HepG2 (cell line): ENCODE measurements around the gene PIP5KL1. TPM values are rescaled to one million over a fixed set of nuclear protein-coding genes. Genes with fewer than 3 reads are reported as not detected.

ENCODE experiments used
- ATAC-seq: fragments of 200-7000 bp; cut with Tn5 transposase; 3 replicates; pipeline ENCODE4 v1.9.1; 2020; ENCODE audit warnings: mild to moderate bottlenecking, moderate library complexity
- BruUV-seq: library from RNA; stranded (reverse); fragments of 400-500 nt; replicated peaks from 2 replicates; lab custom pipeline; 2021; lab: Mats Ljungman, UMichigan
- CTCF ChIA-PET: fragments of 300-600 bp; formaldehyde crosslinking; extraction: SDS; loops from one replicate; lab custom pipeline; 2021; ENCODE audit warnings: low total read pairs, inconsistent platforms, low intra/inter-chr PET ratio; lab: Yijun Ruan, JAX
- POLR2A ChIA-PET: fragments of 350-600 bp; sonication (Branson Sonifier 250); formaldehyde crosslinking; loops from one replicate; lab custom pipeline; 2020; ENCODE audit warnings: antibody characterized with exemption, inconsistent platforms; lab: Yijun Ruan, JAX
- DNase-seq: peaks from one replicate; pipeline ENCODE4 v3.0.0-alpha.2; 2015; ENCODE audit warnings: low spot score
- FAIRE-seq: peaks from 3 replicates; lab custom pipeline; 2011; peaks lifted over from hg19 to GRCh38; lab: Jason Lieb, UNC
- H2AFZ ChIP-seq: one replicate; pipeline ENCODE4 v1.6.1; 2011; ENCODE audit warnings: low read length, inconsistent platforms
- H3K27ac ChIP-seq: fragments of 300-600 bp; 3 replicates; pipeline ENCODE4 v1.8.0; 2011; ENCODE audit warnings: mixed run types, mild to moderate bottlenecking, mixed read lengths, low read length, inconsistent platforms; ENCODE audit not compliant: insufficient read depth; ENCODE audit errors: extremely low read length
- H3K27me3 ChIP-seq, 2 experiments: fragments of 200-600 bp in 1 of 2; 2 replicates in 1 of 2; 3 replicates in 1 of 2; pipeline versions ENCODE4 v1.6.0 to v1.8.0; 2011; ENCODE audit warnings: low read length in 2 of 2, mild to moderate bottlenecking in 2 of 2, moderate library complexity in 2 of 2, inconsistent platforms in 1 of 2; ENCODE audit not compliant: insufficient read depth in 2 of 2, control insufficient read depth in 1 of 2
- H3K36me3 ChIP-seq, 2 experiments: fragments of 200-600 bp in 1 of 2; replicated peaks in 1 of 2; 2 replicates in 1 of 2; 3 replicates in 1 of 2; pipeline versions ENCODE4 v1.5.1 to v1.8.0; 2011; ENCODE audit warnings: low read length in 2 of 2, inconsistent platforms in 1 of 2; ENCODE audit not compliant: insufficient read depth in 2 of 2, control insufficient read depth in 1 of 2
- H3K4me1 ChIP-seq: 2 replicates; pipeline ENCODE4 v1.5.1; 2012; ENCODE audit warnings: low read length, inconsistent platforms; ENCODE audit not compliant: insufficient read depth
- H3K4me2 ChIP-seq: 2 replicates; pipeline ENCODE4 v1.6.0; 2011; ENCODE audit warnings: low read depth, low read length, inconsistent platforms
- H3K4me3 ChIP-seq, 3 experiments: fragments of 200-600 bp in 1 of 3; sonication (generic), shearing (Covaris generic) in 1 of 3; replicated peaks in 1 of 3; 2 replicates each; pipeline ENCODE4 v1.5.1; 2011 to 2016; ENCODE audit warnings: low read length in 3 of 3, inconsistent platforms in 2 of 3, low read depth in 2 of 3, mild to moderate bottlenecking in 2 of 3, control low read depth in 1 of 3, mixed read lengths in 1 of 3; ENCODE audit not compliant: insufficient read depth in 1 of 3
- H3K79me2 ChIP-seq: one replicate; pipeline ENCODE4 v1.6.1; 2011; ENCODE audit warnings: low read length, inconsistent platforms; ENCODE audit not compliant: insufficient read depth
- H3K9ac ChIP-seq: 2 replicates; pipeline ENCODE4 v1.6.0; 2011; ENCODE audit warnings: mild to moderate bottlenecking, low read depth, low read length, inconsistent platforms; ENCODE audit not compliant: insufficient read depth
- H3K9me3 ChIP-seq: 2 replicates; pipeline ENCODE4 v1.5.1; 2012; ENCODE audit warnings: mild to moderate bottlenecking, low read length
- H4K20me1 ChIP-seq: 2 replicates; pipeline ENCODE4 v1.6.0; 2011; ENCODE audit warnings: inconsistent platforms, mild to moderate bottlenecking, low read length, moderate library complexity; ENCODE audit not compliant: insufficient read depth
- ADNP ChIP-seq: sonication (generic); formaldehyde crosslinking; IDR thresholded peaks from 2 replicates; pipeline ENCODE4 v1.4.0; 2020; ENCODE audit warnings: missing genetic modification reagents
- ARHGAP35 ChIP-seq: sonication (generic); formaldehyde crosslinking; IDR thresholded peaks from 2 replicates; pipeline ENCODE4 v1.9.0; 2022; ENCODE audit warnings: mild to moderate bottlenecking, inconsistent platforms, moderate library complexity, missing genetic modification reagents, borderline replicate concordance
- CBX1 ChIP-seq: IDR thresholded peaks from one replicate; pipeline ENCODE4 v1.6.1; 2016; ENCODE audit warnings: antibody characterized with exemption, low read depth
- CCAR2 ChIP-seq: fragments of 200-400 bp; formaldehyde crosslinking; optimal IDR thresholded peaks from 2 replicates; pipeline ENCODE3; 2018; ENCODE audit warnings: low read depth, mild to moderate bottlenecking, low read length, moderate library complexity
- DMAP1 ChIP-seq: IDR thresholded peaks from 2 replicates; pipeline ENCODE4 v1.6.1; 2016
- FOXO1 ChIP-seq: sonication (generic); formaldehyde crosslinking; IDR thresholded peaks from 2 replicates; pipeline ENCODE4 v1.4.0; 2020; ENCODE audit warnings: missing genetic modification reagents
- GABPA ChIP-seq, 2 experiments: IDR thresholded peaks; 2 replicates each; pipeline ENCODE4 v1.6.1; 2011 to 2016; ENCODE audit warnings: low read depth in 2 of 2, low read length in 1 of 2, missing biosample characterization in 1 of 2, missing genetic modification characterization in 1 of 2
- NR2F1 ChIP-seq, 2 experiments: fragments of 450-650 bp in 1 of 2; formaldehyde crosslinking in 1 of 2; IDR thresholded peaks; 2 replicates each; pipeline versions ENCODE4 v1.5.0 to v1.6.1; 2016 to 2020; ENCODE audit warnings: mild to moderate bottlenecking in 1 of 2, missing compliant biosample characterization in 1 of 2, missing genetic modification reagents in 1 of 2, moderate library complexity in 1 of 2
- PLRG1 ChIP-seq: fragments of 450-650 bp; conservative IDR thresholded peaks from 2 replicates; pipeline ENCODE4 v1.6.1; 2016
- XBP1 ChIP-seq: sonication (generic); formaldehyde crosslinking; IDR thresholded peaks from 2 replicates; pipeline ENCODE4 v1.5.0; 2020; ENCODE audit warnings: missing genetic modification reagents
- ZBTB20 ChIP-seq: sonication (generic); formaldehyde crosslinking; IDR thresholded peaks from 2 replicates; pipeline ENCODE4 v1.8.1; 2023; ENCODE audit warnings: missing genetic modification reagents, low read depth, mild to moderate bottlenecking, borderline replicate concordance
- ZFP36 ChIP-seq: fragments of 150-350 bp; IDR thresholded peaks from 2 replicates; pipeline ENCODE4 v1.6.1; 2018; ENCODE audit warnings: borderline replicate concordance, low read length, low read depth; ENCODE audit not compliant: partially characterized antibody
- ZNF12 ChIP-seq: sonication (generic); formaldehyde crosslinking; IDR thresholded peaks from 2 replicates; pipeline ENCODE4 v1.5.0; 2020; ENCODE audit warnings: missing genetic modification reagents
- WGBS: methylation state at CpG from one replicate; pipeline ENCODE4 v1.1.6; 2017; ENCODE audit warnings: low lambda C conversion rate; 5-methylcytosine and 5-hydroxymethylcytosine counted together
- in situ Hi-C: cut with HindIII; loops from 2 replicates; pipeline ENCODE4 v1.10.0; 2017; ENCODE audit warnings: low pct_unique_long_range_greater_than_20kb; ENCODE audit not compliant: extremely low pct_ligation_motif_present
- intact Hi-C: fragments of 100-400 bp; cut with micrococcal nuclease; formaldehyde crosslinking; loops from one replicate; pipeline ENCODE4 v1.10.0; 2022; ENCODE audit not compliant: unreplicated experiment
- polyA plus RNA-seq, 8 experiments: library from polyadenylated mRNA; depleted of rRNA in 3 of 8; stranded (reverse) in 7 of 8; unstranded in 1 of 8; fragments of >200 nt; fragmentation: Illumina TruSeq in 4 of 8; extraction: Trizol in 4 of 8; gene quantifications; 2 replicates each; pipeline versions ENCODE4 v1.2.1 to v1.2.3, GENCODE V29; 2011 to 2016; ENCODE audit warnings: low read depth in 4 of 8, missing spikeins in 1 of 8, mixed read lengths in 1 of 8; ENCODE audit not compliant: insufficient read depth in 1 of 8
- total RNA-seq, 5 experiments: library from RNA; depleted of rRNA; stranded (reverse); fragments of >200 nt; fragmentation: Illumina TruSeq; extraction: Trizol; gene quantifications; 2 replicates each; pipeline ENCODE4 v1.2.3, GENCODE V29; 2016; ENCODE audit warnings: low read depth in 1 of 5
- TF ChIP-seq, protein P1 (sequence below): sonication (generic); formaldehyde crosslinking; IDR thresholded peaks from 2 replicates; pipeline ENCODE4 v1.9.0; 2021; ENCODE audit warnings: missing genetic modification reagents, borderline replicate concordance
- TF ChIP-seq, protein P2 (sequence below): sonication (generic); formaldehyde crosslinking; IDR thresholded peaks from 2 replicates; pipeline ENCODE4 v1.5.0; 2020; ENCODE audit warnings: mild to moderate bottlenecking, low read depth, missing genetic modification reagents, borderline replicate concordance
- TF ChIP-seq, protein P3 (sequence below): sonication (generic); formaldehyde crosslinking; IDR thresholded peaks from 2 replicates; pipeline ENCODE4 v1.5.1; 2020; ENCODE audit warnings: mild to moderate bottlenecking, missing genetic modification reagents, moderate library complexity
- TF ChIP-seq, protein P4 (sequence below): sonication (generic); formaldehyde crosslinking; IDR thresholded peaks from 2 replicates; pipeline ENCODE4 v1.4.0; 2020; ENCODE audit warnings: missing genetic modification reagents, mild to moderate bottlenecking, borderline replicate concordance

PIP5KL1 gene
- total and polyA plus RNA-seq, 2 of the 13 experiments (the other 11 are each of a cell fraction or from before 2014, with no cell fraction given) = 0.20 to 0.49 TPM

DNA sequence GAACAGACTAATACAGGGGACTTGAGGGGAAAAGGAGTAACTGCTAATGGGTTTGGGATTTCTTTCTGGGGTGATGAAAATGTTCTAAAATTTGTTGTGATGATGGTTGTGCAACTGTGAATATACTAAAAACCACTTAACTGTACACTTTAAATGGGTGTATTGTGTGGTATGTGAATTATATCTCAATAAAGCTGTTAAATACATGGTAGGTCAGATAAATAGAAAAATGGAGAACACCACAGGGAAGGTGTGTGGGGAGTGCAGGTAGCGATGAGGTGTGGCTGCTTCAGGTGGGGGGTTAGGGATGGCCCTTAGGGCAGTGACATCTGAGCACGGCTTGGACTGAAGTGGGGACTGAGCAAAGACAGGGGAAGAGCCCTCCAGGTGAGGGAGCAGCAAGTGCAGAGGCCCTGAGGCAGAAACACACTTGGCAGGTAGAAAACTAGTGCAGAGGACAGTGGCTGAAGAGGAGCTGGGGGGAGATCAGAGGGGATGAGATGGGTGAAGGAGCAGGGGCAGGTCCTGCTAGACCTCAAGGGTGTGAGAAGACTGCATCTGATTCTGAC lies 29.3 kb upstream of the PIP5KL1 start (continued):
- TF ChIP-seq NR2F1 (CRISPR knock-in tag; IDR thresholded peaks at IDR 0.05) (no peak), XBP1 (CRISPR knock-in tag) (no peak), CBX1 (no peak), ZBTB20 (CRISPR knock-in tag) (no peak)
- TF ChIP-seq, protein P1, sequence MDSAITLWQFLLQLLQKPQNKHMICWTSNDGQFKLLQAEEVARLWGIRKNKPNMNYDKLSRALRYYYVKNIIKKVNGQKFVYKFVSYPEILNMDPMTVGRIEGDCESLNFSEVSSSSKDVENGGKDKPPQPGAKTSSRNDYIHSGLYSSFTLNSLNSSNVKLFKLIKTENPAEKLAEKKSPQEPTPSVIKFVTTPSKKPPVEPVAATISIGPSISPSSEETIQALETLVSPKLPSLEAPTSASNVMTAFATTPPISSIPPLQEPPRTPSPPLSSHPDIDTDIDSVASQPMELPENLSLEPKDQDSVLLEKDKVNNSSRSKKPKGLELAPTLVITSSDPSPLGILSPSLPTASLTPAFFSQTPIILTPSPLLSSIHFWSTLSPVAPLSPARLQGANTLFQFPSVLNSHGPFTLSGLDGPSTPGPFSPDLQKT (CRISPR knock-in tag) = no peak
- TF ChIP-seq, all 625 proteins: peak for 0

DNA sequence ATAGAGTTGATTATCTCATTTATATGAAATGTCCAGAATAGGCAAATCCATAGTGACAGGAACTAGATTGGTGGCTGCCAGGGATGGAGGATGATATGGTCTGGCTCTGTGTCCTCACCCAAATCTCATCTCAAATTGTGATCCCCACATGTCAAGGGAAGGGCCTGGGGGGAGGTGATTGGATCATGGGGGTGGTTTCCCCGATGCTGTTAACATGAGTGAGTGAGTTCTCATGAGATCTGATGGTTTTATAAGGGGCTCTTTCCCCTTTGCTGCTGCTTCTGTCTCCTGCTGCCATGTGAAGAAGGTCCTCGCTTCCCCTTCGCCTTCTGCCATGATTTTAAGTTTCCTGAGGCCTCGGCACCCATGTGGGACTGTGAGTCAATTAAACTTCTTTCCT lies 28.8 kb upstream of the PIP5KL1 start:
- no peak for ATAC-seq
- no TSS peak for BruUV-seq
- peaks cover 87% of the 10 kb centered on the region for H3K79me2 ChIP-seq
- 0 out of 2 replicates have a peak, but pooled peaks cover 3% of the 10 kb centered on the region for H4K20me1 ChIP-seq
- CTCF ChIA-PET = no interaction called here
- in situ Hi-C loops = no loop called here
- intact Hi-C loops = no loop called here
- H3K4me1 ChIP-seq = peaks cover 51% of the 10 kb centered on the region
- POLR2A ChIA-PET = no interaction called here
- no peak for FAIRE-seq
- H3K36me3 ChIP-seq = peaks cover 0 to 9% of the 10 kb centered on the region in 2 experiments; a peak in 3 of 5 replicates
- WGBS = 97% methylated on average over 4 of the region's 4 CpGs
- H3K4me3 ChIP-seq = no peak overlapping the region
- H3K27ac ChIP-seq = no peak overlapping the region
- no peak overlapping the region for H3K9ac ChIP-seq
- no peak overlapping the region for H2AFZ ChIP-seq
- no peaks in the 10 kb centered on the region for H3K9me3 ChIP-seq
- H3K4me2 ChIP-seq = no peak overlapping the region
- H3K27me3 ChIP-seq = no peaks in the 10 kb centered on the region
- DNase-seq = no peak
- TF ChIP-seq, protein P2, sequence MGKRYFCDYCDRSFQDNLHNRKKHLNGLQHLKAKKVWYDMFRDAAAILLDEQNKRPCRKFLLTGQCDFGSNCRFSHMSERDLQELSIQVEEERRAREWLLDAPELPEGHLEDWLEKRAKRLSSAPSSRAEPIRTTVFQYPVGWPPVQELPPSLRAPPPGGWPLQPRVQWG (CRISPR knock-in tag) = no peak
- no peak for TF ChIP-seq ZFP36
- TF ChIP-seq, protein P3, sequence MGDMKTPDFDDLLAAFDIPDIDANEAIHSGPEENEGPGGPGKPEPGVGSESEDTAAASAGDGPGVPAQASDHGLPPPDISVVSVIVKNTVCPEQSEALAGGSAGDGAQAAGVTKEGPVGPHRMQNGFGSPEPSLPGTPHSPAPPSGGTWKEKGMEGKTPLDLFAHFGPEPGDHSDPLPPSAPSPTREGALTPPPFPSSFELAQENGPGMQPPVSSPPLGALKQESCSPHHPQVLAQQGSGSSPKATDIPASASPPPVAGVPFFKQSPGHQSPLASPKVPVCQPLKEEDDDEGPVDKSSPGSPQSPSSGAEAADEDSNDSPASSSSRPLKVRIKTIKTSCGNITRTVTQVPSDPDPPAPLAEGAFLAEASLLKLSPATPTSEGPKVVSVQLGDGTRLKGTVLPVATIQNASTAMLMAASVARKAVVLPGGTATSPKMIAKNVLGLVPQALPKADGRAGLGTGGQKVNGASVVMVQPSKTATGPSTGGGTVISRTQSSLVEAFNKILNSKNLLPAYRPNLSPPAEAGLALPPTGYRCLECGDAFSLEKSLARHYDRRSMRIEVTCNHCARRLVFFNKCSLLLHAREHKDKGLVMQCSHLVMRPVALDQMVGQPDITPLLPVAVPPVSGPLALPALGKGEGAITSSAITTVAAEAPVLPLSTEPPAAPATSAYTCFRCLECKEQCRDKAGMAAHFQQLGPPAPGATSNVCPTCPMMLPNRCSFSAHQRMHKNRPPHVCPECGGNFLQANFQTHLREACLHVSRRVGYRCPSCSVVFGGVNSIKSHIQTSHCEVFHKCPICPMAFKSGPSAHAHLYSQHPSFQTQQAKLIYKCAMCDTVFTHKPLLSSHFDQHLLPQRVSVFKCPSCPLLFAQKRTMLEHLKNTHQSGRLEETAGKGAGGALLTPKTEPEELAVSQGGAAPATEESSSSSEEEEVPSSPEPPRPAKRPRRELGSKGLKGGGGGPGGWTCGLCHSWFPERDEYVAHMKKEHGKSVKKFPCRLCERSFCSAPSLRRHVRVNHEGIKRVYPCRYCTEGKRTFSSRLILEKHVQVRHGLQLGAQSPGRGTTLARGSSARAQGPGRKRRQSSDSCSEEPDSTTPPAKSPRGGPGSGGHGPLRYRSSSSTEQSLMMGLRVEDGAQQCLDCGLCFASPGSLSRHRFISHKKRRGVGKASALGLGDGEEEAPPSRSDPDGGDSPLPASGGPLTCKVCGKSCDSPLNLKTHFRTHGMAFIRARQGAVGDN = no peak
- TF ChIP-seq ARHGAP35 (CRISPR knock-in tag) = no peak
- TF ChIP-seq DMAP1 (CRISPR knock-in tag) = no peak
- no peak for TF ChIP-seq GABPA (IDR thresholded peaks at IDR 0.05; ENCODE audit: low read depth, low read length)
- TF ChIP-seq GABPA (CRISPR knock-in tag; IDR thresholded peaks at IDR 0.05; ENCODE audit: low read depth) = no peak
- TF ChIP-seq, protein P4, sequence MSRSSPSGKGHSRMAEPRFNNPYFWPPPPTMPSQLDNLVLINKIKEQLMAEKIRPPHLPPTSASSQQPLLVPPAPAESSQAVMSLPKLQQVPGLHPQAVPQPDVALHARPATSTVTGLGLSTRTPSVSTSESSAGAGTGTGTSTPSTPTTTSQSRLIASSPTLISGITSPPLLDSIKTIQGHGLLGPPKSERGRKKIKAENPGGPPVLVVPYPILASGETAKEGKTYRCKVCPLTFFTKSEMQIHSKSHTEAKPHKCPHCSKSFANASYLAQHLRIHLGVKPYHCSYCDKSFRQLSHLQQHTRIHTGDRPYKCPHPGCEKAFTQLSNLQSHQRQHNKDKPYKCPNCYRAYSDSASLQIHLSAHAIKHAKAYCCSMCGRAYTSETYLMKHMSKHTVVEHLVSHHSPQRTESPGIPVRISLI = no peak
- TF ChIP-seq ADNP (CRISPR knock-in tag) = no peak
- TF ChIP-seq ZNF12 = no peak
- no peak for TF ChIP-seq FOXO1
- no peak for TF ChIP-seq CCAR2
- no peak for TF ChIP-seq PLRG1
